ENCODE data around the gene ZNF521.

ZNF521 gene

DNA sequence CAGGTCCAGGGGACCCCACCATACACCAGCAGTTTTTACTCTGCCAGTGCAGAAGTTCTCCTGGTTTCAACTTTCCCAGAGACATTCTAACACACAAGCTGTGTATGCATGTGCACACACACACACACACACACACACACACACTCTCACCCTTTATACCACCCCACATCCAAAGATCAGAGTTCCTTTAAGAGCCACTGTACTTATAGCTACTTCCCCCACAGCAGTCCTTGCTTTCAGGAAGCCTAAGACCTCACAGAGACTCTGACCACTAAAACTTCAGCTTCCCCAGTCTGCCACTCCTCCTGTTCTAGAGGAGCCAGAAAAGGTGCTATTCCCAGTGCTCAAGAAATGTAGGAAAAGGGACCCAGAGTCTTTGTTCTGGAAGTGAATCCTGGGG is 107.8 kb downstream of the ZNF521 start:
- no peak overlapping the region for H2AFZ ChIP-seq (ENCODE audit: low read depth, low read length, severe bottlenecking)
- no peak overlapping the region for H3K9ac ChIP-seq (ENCODE audit: low read length)
- H4K20me1 ChIP-seq (ENCODE audit: low read depth, low read length): no peaks in the 10 kb centered on the region
- H3K36me3 ChIP-seq (ENCODE audit: low read length): no peaks in the 10 kb centered on the region
- H3K27me3 ChIP-seq (ENCODE audit: low read length): no peaks in the 10 kb centered on the region
- no peak overlapping the region for H3K4me2 ChIP-seq (ENCODE audit: low read depth, low read length, poor library complexity, severe bottlenecking)
- H3K9me3 ChIP-seq (ENCODE audit: insufficient read depth, low read length): no peaks in the 10 kb centered on the region
- H3F3A ChIP-seq (ENCODE audit: insufficient read depth): no peaks in the 10 kb centered on the region
- H3K4me3 ChIP-seq (ENCODE audit: insufficient read depth, low read length, poor library complexity, severe bottlenecking): no peak overlapping the region
- no peaks in the 10 kb centered on the region for H3K9me2 ChIP-seq (replicated peaks; ENCODE audit: insufficient read depth, low read length)
- TF ChIP-seq, protein P1, sequence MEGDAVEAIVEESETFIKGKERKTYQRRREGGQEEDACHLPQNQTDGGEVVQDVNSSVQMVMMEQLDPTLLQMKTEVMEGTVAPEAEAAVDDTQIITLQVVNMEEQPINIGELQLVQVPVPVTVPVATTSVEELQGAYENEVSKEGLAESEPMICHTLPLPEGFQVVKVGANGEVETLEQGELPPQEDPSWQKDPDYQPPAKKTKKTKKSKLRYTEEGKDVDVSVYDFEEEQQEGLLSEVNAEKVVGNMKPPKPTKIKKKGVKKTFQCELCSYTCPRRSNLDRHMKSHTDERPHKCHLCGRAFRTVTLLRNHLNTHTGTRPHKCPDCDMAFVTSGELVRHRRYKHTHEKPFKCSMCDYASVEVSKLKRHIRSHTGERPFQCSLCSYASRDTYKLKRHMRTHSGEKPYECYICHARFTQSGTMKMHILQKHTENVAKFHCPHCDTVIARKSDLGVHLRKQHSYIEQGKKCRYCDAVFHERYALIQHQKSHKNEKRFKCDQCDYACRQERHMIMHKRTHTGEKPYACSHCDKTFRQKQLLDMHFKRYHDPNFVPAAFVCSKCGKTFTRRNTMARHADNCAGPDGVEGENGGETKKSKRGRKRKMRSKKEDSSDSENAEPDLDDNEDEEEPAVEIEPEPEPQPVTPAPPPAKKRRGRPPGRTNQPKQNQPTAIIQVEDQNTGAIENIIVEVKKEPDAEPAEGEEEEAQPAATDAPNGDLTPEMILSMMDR (IDR thresholded peaks at IDR 0.05; ENCODE audit: insufficient read depth, low read length, poor library complexity, severe bottlenecking): no peak
- TF ChIP-seq EZH2phosphoT487 (conservative IDR thresholded peaks at IDR 0.05; ENCODE audit: low read length): no peak
- no peaks in the 10 kb centered on the region for H3K79me2 ChIP-seq (ENCODE audit: insufficient read depth, low read length)
- no peak overlapping the region for H3K27ac ChIP-seq (ENCODE audit: low read depth, low read length)

- Histone ChIP-seq H2AFZ (ENCODE audit: low read depth, low read length, severe bottlenecking) (no peak overlapping the region), H3K36me3 (ENCODE audit: low read length) (no peaks in the 10 kb centered on the region), H3F3A (ENCODE audit: insufficient read depth) (no peaks in the 10 kb centered on the region), H3K79me2 (ENCODE audit: insufficient read depth, low read length) (no peaks in the 10 kb centered on the region), H4K20me1 (ENCODE audit: low read depth, low read length) (no peaks in the 10 kb centered on the region), H3K27me3 (ENCODE audit: low read length) (no peaks in the 10 kb centered on the region), H3K9me2 (replicated peaks; ENCODE audit: insufficient read depth, low read length) (no peaks in the 10 kb centered on the region), H3K9me3 (ENCODE audit: insufficient read depth, low read length) (no peaks in the 10 kb centered on the region), H3K4me3 (ENCODE audit: insufficient read depth, low read length, poor library complexity, severe bottlenecking) (no peak overlapping the region), H3K9ac (ENCODE audit: low read length) (no peak overlapping the region), H3K27ac (ENCODE audit: low read depth, low read length) (no peak overlapping the region), H3K4me2 (ENCODE audit: low read depth, low read length, poor library complexity, severe bottlenecking) (no peak overlapping the region)
- no peak for TF ChIP-seq EZH2phosphoT487 (conservative IDR thresholded peaks at IDR 0.05; ENCODE audit: low read length)
- TF ChIP-seq, protein P1 (IDR thresholded peaks at IDR 0.05; ENCODE audit: insufficient read depth, low read length, poor library complexity, severe bottlenecking): no peak
Measured at GRCh38 chr18:25243754-25244153, 108.2 kb downstream of the ZNF521 start.

- Histone ChIP-seq H3K9ac (ENCODE audit: low read length) (no peak overlapping the region), H3K4me2 (ENCODE audit: low read depth, low read length, poor library complexity, severe bottlenecking) (no peak overlapping the region)
Measured at GRCh38 chr18:25243257-25243656, 108.7 kb downstream of the ZNF521 start.

More at GRCh38 chr18:25243257-25243656, 108.7 kb downstream of the ZNF521 start:
- Histone ChIP-seq H3F3A (ENCODE audit: insufficient read depth) (no peaks in the 10 kb centered on the region), H3K4me3 (ENCODE audit: insufficient read depth, low read length, poor library complexity, severe bottlenecking) (no peak overlapping the region), H4K20me1 (ENCODE audit: low read depth, low read length) (no peaks in the 10 kb centered on the region), H3K79me2 (ENCODE audit: insufficient read depth, low read length) (no peaks in the 10 kb centered on the region), H2AFZ (ENCODE audit: low read depth, low read length, severe bottlenecking) (no peak overlapping the region), H3K36me3 (ENCODE audit: low read length) (no peaks in the 10 kb centered on the region), H3K9me2 (replicated peaks; ENCODE audit: insufficient read depth, low read length) (no peaks in the 10 kb centered on the region), H3K27me3 (ENCODE audit: low read length) (no peaks in the 10 kb centered on the region), H3K27ac (ENCODE audit: low read depth, low read length) (no peak overlapping the region), H3K9me3 (ENCODE audit: insufficient read depth, low read length) (no peaks in the 10 kb centered on the region)
- TF ChIP-seq, protein P1 (IDR thresholded peaks at IDR 0.05; ENCODE audit: insufficient read depth, low read length, poor library complexity, severe bottlenecking): no peak
- TF ChIP-seq EZH2phosphoT487 (conservative IDR thresholded peaks at IDR 0.05; ENCODE audit: low read length): no peak

Measured in SU-DHL-6 (cell line).